Measurements from ENCODE around the gene SERGEF.

DNA sequence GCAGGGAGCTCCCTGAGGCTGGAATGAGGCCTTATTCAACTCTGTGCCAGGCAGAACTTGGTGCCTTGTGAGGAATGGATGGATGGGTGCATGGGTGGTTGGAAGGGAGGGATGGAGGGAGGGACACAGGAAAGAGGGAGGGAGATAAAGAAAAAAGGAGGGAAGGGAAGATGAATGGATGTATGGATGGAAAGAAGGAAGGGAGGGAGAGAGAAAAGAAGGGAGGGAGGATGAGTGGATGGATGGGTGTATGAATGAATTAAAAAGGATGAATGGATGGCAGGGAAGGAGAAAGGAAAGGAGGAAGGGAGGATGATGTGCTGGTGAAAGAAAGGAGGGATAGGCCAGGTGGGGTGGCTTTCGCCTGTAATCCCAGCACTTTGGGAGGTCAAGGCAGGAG is 243.6 kb downstream of the SERGEF start:
- TF ChIP-seq, protein P1, sequence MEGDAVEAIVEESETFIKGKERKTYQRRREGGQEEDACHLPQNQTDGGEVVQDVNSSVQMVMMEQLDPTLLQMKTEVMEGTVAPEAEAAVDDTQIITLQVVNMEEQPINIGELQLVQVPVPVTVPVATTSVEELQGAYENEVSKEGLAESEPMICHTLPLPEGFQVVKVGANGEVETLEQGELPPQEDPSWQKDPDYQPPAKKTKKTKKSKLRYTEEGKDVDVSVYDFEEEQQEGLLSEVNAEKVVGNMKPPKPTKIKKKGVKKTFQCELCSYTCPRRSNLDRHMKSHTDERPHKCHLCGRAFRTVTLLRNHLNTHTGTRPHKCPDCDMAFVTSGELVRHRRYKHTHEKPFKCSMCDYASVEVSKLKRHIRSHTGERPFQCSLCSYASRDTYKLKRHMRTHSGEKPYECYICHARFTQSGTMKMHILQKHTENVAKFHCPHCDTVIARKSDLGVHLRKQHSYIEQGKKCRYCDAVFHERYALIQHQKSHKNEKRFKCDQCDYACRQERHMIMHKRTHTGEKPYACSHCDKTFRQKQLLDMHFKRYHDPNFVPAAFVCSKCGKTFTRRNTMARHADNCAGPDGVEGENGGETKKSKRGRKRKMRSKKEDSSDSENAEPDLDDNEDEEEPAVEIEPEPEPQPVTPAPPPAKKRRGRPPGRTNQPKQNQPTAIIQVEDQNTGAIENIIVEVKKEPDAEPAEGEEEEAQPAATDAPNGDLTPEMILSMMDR (IDR thresholded peaks at IDR 0.05; ENCODE audit: insufficient read depth, low read length, poor library complexity, severe bottlenecking) = no peak
- TF ChIP-seq EZH2phosphoT487 (conservative IDR thresholded peaks at IDR 0.05; ENCODE audit: low read length) = no peak
